22Rv1 (cell line): ENCODE data around the gene CREM.

Experiments used
- ZFX ChIP-seq: fragments of 450-650 bp; IDR thresholded peaks from 2 replicates; pipeline ENCODE4 v1.6.1; 2017; ENCODE audit warnings: antibody characterized with exemption, borderline replicate concordance
- TF ChIP-seq, protein P1 (sequence below): fragments of 450-650 bp; IDR thresholded peaks from 2 replicates; pipeline ENCODE4 v1.5.1; 2017; ENCODE audit warnings: mild to moderate bottlenecking

DNA sequence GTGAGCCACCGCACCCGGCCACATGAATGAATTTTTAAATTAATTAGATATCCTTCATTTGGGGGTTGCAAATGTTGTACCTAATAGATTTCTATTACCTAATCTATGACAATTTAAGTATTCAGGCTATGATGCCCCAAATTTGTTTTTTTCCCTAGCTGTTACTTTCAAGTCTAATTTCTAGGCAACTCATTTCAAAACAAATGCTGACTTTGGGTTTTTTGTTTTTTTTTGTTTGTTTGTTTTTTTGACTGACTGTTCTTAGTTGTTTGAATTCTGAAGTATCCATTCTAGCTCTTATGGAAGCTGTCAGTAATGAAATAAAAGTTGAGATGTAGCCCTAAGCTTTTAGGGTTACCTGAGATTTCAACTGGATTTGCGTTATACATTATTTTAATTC lies 62.3 kb downstream of the CREM start:
- TF ChIP-seq, protein P1, sequence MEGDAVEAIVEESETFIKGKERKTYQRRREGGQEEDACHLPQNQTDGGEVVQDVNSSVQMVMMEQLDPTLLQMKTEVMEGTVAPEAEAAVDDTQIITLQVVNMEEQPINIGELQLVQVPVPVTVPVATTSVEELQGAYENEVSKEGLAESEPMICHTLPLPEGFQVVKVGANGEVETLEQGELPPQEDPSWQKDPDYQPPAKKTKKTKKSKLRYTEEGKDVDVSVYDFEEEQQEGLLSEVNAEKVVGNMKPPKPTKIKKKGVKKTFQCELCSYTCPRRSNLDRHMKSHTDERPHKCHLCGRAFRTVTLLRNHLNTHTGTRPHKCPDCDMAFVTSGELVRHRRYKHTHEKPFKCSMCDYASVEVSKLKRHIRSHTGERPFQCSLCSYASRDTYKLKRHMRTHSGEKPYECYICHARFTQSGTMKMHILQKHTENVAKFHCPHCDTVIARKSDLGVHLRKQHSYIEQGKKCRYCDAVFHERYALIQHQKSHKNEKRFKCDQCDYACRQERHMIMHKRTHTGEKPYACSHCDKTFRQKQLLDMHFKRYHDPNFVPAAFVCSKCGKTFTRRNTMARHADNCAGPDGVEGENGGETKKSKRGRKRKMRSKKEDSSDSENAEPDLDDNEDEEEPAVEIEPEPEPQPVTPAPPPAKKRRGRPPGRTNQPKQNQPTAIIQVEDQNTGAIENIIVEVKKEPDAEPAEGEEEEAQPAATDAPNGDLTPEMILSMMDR, result no peak
- no peak for TF ChIP-seq ZFX
